ENCODE data around the gene PRORP.
"Not testable (repeated sequence)": the region's sequence is repeated elsewhere in the genome, so short reads cannot be mapped to it uniquely, and the experiment has no call there.

PRORP gene

GRCh38 chr14:35121026-35121886 is 1.1 kb upstream of the PRORP start:
- Mint-ChIP-seq H3K36me3 (ENCODE audit: low read depth) (peaks cover 44% of the 10 kb centered on the region), H3K4me3 (peak overlapping the region; percentile 96), H3K4me1 (ENCODE audit: low read depth) (peaks cover 73% of the 10 kb centered on the region), H3K27me3 (no peaks in the 10 kb centered on the region), H3K27ac (peak overlapping the region; percentile 100), H3K9me3 (no peaks in the 10 kb centered on the region)

- peak overlapping the region; percentile 100 for H3K27ac Mint-ChIP-seq
- H3K4me3 Mint-ChIP-seq = peak overlapping the region; percentile 96
- H3K36me3 Mint-ChIP-seq (ENCODE audit: low read depth) = peaks cover 40% of the 10 kb centered on the region
- no peaks in the 10 kb centered on the region for H3K9me3 Mint-ChIP-seq
- no peaks in the 10 kb centered on the region for H3K27me3 Mint-ChIP-seq
- peaks cover 75% of the 10 kb centered on the region for H3K4me1 Mint-ChIP-seq (ENCODE audit: low read depth)
Observed at GRCh38 chr14:35122696-35123387, 490 bp downstream of the PRORP start.

GRCh38 chr14:35123388-35123703 is 994 bp downstream of the PRORP start:
- Mint-ChIP-seq H3K9me3 (no peaks in the 10 kb centered on the region), H3K27ac (peak overlapping the region; percentile 100), H3K4me3 (peak overlapping the region; percentile 96), H3K27me3 (no peaks in the 10 kb centered on the region), H3K4me1 (ENCODE audit: low read depth) (peaks cover 75% of the 10 kb centered on the region), H3K36me3 (ENCODE audit: low read depth) (peaks cover 45% of the 10 kb centered on the region)

- H3K9me3 Mint-ChIP-seq = no peaks in the 10 kb centered on the region
- H3K4me1 Mint-ChIP-seq (ENCODE audit: low read depth) = peaks cover 69% of the 10 kb centered on the region
- H3K27ac Mint-ChIP-seq = no peak overlapping the region
- H3K27me3 Mint-ChIP-seq = no peaks in the 10 kb centered on the region
- H3K4me3 Mint-ChIP-seq = peak overlapping the region; percentile 96
- peaks cover 52% of the 10 kb centered on the region for H3K36me3 Mint-ChIP-seq (ENCODE audit: low read depth)
Observed at GRCh38 chr14:35124127-35124526, 1.8 kb downstream of the PRORP start.

- Mint-ChIP-seq H3K27me3 (no peaks in the 10 kb centered on the region), H3K36me3 (ENCODE audit: low read depth) (peaks cover 46% of the 10 kb centered on the region), H3K27ac (peak overlapping the region; percentile 36), H3K4me1 (ENCODE audit: low read depth) (no peaks in the 10 kb centered on the region), H3K4me3 (no peak overlapping the region), H3K9me3 (no peaks in the 10 kb centered on the region)
Observed at GRCh38 chr14:35133542-35134328, 11.4 kb downstream of the PRORP start.

GRCh38 chr14:35134329-35135123 is 12.2 kb downstream of the PRORP start:
- Mint-ChIP-seq H3K4me3 (no peak overlapping the region), H3K4me1 (ENCODE audit: low read depth) (no peaks in the 10 kb centered on the region), H3K9me3 (no peaks in the 10 kb centered on the region), H3K36me3 (ENCODE audit: low read depth) (peaks cover 40% of the 10 kb centered on the region), H3K27ac (peak overlapping the region; percentile 36), H3K27me3 (no peaks in the 10 kb centered on the region)

- peaks cover 35% of the 10 kb centered on the region for H3K36me3 Mint-ChIP-seq (ENCODE audit: low read depth)
- no peak overlapping the region for H3K4me3 Mint-ChIP-seq
- no peaks in the 10 kb centered on the region for H3K9me3 Mint-ChIP-seq
- H3K4me1 Mint-ChIP-seq (ENCODE audit: low read depth) = peaks cover 5% of the 10 kb centered on the region
- no peak overlapping the region for H3K27ac Mint-ChIP-seq
- no peaks in the 10 kb centered on the region for H3K27me3 Mint-ChIP-seq
Observed at GRCh38 chr14:35138585-35138984, 16.2 kb downstream of the PRORP start.

- Mint-ChIP-seq H3K4me3 (no peak overlapping the region), H3K27ac (no peak overlapping the region), H3K27me3 (no peaks in the 10 kb centered on the region), H3K4me1 (ENCODE audit: low read depth) (peaks cover 5% of the 10 kb centered on the region), H3K36me3 (ENCODE audit: low read depth) (peaks cover 27% of the 10 kb centered on the region), H3K9me3 (no peaks in the 10 kb centered on the region)
Observed at GRCh38 chr14:35140718-35141581, 18.6 kb downstream of the PRORP start.

GRCh38 chr14:35144029-35144428 is 21.7 kb downstream of the PRORP start:
- Mint-ChIP-seq H3K27ac (no peak overlapping the region), H3K27me3 (no peaks in the 10 kb centered on the region), H3K9me3 (no peaks in the 10 kb centered on the region), H3K4me1 (ENCODE audit: low read depth) (peaks cover 9% of the 10 kb centered on the region), H3K36me3 (ENCODE audit: low read depth) (peaks cover 36% of the 10 kb centered on the region), H3K4me3 (no peak overlapping the region)

- Mint-ChIP-seq H3K27ac (no peak overlapping the region), H3K4me3 (no peak overlapping the region), H3K36me3 (ENCODE audit: low read depth) (peaks cover 27% of the 10 kb centered on the region), H3K27me3 (no peaks in the 10 kb centered on the region), H3K9me3 (no peaks in the 10 kb centered on the region), H3K4me1 (ENCODE audit: low read depth) (peaks cover 4% of the 10 kb centered on the region)
Observed at GRCh38 chr14:35146711-35147149, 24.4 kb downstream of the PRORP start.

GRCh38 chr14:35147186-35147585 is 24.8 kb downstream of the PRORP start:
- Mint-ChIP-seq H3K4me1 (ENCODE audit: low read depth) (peaks cover 4% of the 10 kb centered on the region), H3K27me3 (no peaks in the 10 kb centered on the region), H3K9me3 (no peaks in the 10 kb centered on the region), H3K4me3 (no peak overlapping the region), H3K36me3 (ENCODE audit: low read depth) (peaks cover 30% of the 10 kb centered on the region), H3K27ac (no peak overlapping the region)

GRCh38 chr14:35147711-35148110 is 25.4 kb downstream of the PRORP start:
- no peak overlapping the region for H3K27ac Mint-ChIP-seq
- no peaks in the 10 kb centered on the region for H3K9me3 Mint-ChIP-seq
- no peaks in the 10 kb centered on the region for H3K27me3 Mint-ChIP-seq
- H3K36me3 Mint-ChIP-seq (ENCODE audit: low read depth) = peaks cover 31% of the 10 kb centered on the region
- H3K4me1 Mint-ChIP-seq (ENCODE audit: low read depth) = peaks cover 4% of the 10 kb centered on the region
- no peak overlapping the region for H3K4me3 Mint-ChIP-seq

GRCh38 chr14:35149239-35149638 is 26.9 kb downstream of the PRORP start:
- no peaks in the 10 kb centered on the region for H3K27me3 Mint-ChIP-seq
- H3K4me1 Mint-ChIP-seq (ENCODE audit: low read depth) = peaks cover 8% of the 10 kb centered on the region
- peaks cover 26% of the 10 kb centered on the region for H3K36me3 Mint-ChIP-seq (ENCODE audit: low read depth)
- H3K9me3 Mint-ChIP-seq = no peaks in the 10 kb centered on the region
- no peak overlapping the region for H3K4me3 Mint-ChIP-seq
- no peak overlapping the region for H3K27ac Mint-ChIP-seq

- H3K36me3 Mint-ChIP-seq (ENCODE audit: low read depth) = peaks cover 14% of the 10 kb centered on the region
- H3K4me3 Mint-ChIP-seq, H3K27ac Mint-ChIP-seq, H3K9me3 Mint-ChIP-seq, H3K27me3 Mint-ChIP-seq: not testable (repeated sequence)
- peaks cover 17% of the 10 kb centered on the region for H3K4me1 Mint-ChIP-seq (ENCODE audit: low read depth)
Observed at GRCh38 chr14:35152531-35152930, 30.2 kb downstream of the PRORP start.

All from stimulated activated naive CD8-positive, alpha-beta T cell treated with anti-CD3 and anti-CD28 coated beads, Interleukin-15, Interleukin-2, amounts not matched to agents 100 ng/mL and 50 ng/mL, for 24 hours (primary cell).